ENCODE data around the gene GPR31.
"Not testable (repeated sequence)": the region's sequence is repeated elsewhere in the genome, so short reads cannot be mapped to it uniquely, and the experiment has no call there.

The GPR31 gene

GRCh38 chr6:167157863-167158262 is at the start of gene GPR31:
GPR31 (minus strand) TSS chr6:167157980; CDS start chr6:167157831, 149 bp downstream.
- DNase-seq: no peak

GRCh38 chr6:167207527-167207926 is 49.7 kb upstream of the GPR31 start:
- DNase-seq: no peak

GRCh38 chr6:167205316-167205715 is 47.5 kb upstream of the GPR31 start:
- not testable (repeated sequence) for DNase-seq

GRCh38 chr6:167204059-167204348 is 46.2 kb upstream of the GPR31 start:
- DNase-seq: not testable (repeated sequence)

- DNase-seq: not testable (repeated sequence)
These were observed 45.7 kb upstream of the GPR31 start for GRCh38 chr6:167203261-167204058.

- not testable (repeated sequence) for DNase-seq
These were observed 44.8 kb upstream of the GPR31 start for GRCh38 chr6:167202613-167203012.

GRCh38 chr6:167200806-167201205 is 43.0 kb upstream of the GPR31 start:
- DNase-seq: no peak

GRCh38 chr6:167195941-167196610 is 38.3 kb upstream of the GPR31 start:
- DNase-seq: not testable (repeated sequence)

- not testable (repeated sequence) for DNase-seq
These were observed 35.8 kb upstream of the GPR31 start for GRCh38 chr6:167193515-167194125.

- not testable (repeated sequence) for DNase-seq
These were observed 33.3 kb upstream of the GPR31 start for GRCh38 chr6:167191043-167191583.

GRCh38 chr6:167187275-167187674 is 29.5 kb upstream of the GPR31 start:
- not testable (repeated sequence) for DNase-seq

- DNase-seq: not testable (repeated sequence)
These were observed 27.3 kb upstream of the GPR31 start for GRCh38 chr6:167185101-167185500.

- DNase-seq: not testable (repeated sequence)
These were observed 25.1 kb upstream of the GPR31 start for GRCh38 chr6:167182913-167183314.

GRCh38 chr6:167181351-167181750 is 23.6 kb upstream of the GPR31 start:
- DNase-seq: not testable (repeated sequence)

- DNase-seq: not testable (repeated sequence)
These were observed 22.3 kb upstream of the GPR31 start for GRCh38 chr6:167180086-167180485.

- not testable (repeated sequence) for DNase-seq
These were observed 21.3 kb upstream of the GPR31 start for GRCh38 chr6:167178896-167179655.

GRCh38 chr6:167177271-167177670 is 19.5 kb upstream of the GPR31 start:
- not testable (repeated sequence) for DNase-seq

GRCh38 chr6:167172011-167172410 is 14.2 kb upstream of the GPR31 start:
- not testable (repeated sequence) for DNase-seq

- DNase-seq: not testable (repeated sequence)
These were observed 13.5 kb upstream of the GPR31 start for GRCh38 chr6:167171300-167171699.

- not testable (repeated sequence) for DNase-seq
These were observed 12.1 kb upstream of the GPR31 start for GRCh38 chr6:167169867-167170266.

- DNase-seq: not testable (repeated sequence)
These were observed 10.5 kb upstream of the GPR31 start for GRCh38 chr6:167168296-167168695.

- DNase-seq: not testable (repeated sequence)
These were observed 9.9 kb upstream of the GPR31 start for GRCh38 chr6:167167699-167168098.

Data from activated T-cell treated with anti-CD3 and anti-CD28 coated beads, Interleukin-2, amount 50 U/mL, for 48 hours (primary cell).